K562 treated with DMSO at 1 percent for 4 hours (cell line): ENCODE results near the gene IKBKG. TPM values are rescaled to one million over a fixed set of nuclear protein-coding genes. Genes with fewer than 3 reads are reported as not detected.

ENCODE experiments used
- total RNA-seq: library from RNA; unstranded; fragments of 300-600 nt; gene quantifications from 2 replicates; pipeline ENCODE4 v1.2.3, GENCODE V29; 2022; ENCODE audit not compliant: insufficient read depth

Gene IKBKG, protein sequence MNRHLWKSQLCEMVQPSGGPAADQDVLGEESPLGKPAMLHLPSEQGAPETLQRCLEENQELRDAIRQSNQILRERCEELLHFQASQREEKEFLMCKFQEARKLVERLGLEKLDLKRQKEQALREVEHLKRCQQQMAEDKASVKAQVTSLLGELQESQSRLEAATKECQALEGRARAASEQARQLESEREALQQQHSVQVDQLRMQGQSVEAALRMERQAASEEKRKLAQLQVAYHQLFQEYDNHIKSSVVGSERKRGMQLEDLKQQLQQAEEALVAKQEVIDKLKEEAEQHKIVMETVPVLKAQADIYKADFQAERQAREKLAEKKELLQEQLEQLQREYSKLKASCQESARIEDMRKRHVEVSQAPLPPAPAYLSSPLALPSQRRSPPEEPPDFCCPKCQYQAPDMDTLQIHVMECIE
- total RNA-seq: 38.5 and 40.3 TPM in 2 replicates

DNA sequence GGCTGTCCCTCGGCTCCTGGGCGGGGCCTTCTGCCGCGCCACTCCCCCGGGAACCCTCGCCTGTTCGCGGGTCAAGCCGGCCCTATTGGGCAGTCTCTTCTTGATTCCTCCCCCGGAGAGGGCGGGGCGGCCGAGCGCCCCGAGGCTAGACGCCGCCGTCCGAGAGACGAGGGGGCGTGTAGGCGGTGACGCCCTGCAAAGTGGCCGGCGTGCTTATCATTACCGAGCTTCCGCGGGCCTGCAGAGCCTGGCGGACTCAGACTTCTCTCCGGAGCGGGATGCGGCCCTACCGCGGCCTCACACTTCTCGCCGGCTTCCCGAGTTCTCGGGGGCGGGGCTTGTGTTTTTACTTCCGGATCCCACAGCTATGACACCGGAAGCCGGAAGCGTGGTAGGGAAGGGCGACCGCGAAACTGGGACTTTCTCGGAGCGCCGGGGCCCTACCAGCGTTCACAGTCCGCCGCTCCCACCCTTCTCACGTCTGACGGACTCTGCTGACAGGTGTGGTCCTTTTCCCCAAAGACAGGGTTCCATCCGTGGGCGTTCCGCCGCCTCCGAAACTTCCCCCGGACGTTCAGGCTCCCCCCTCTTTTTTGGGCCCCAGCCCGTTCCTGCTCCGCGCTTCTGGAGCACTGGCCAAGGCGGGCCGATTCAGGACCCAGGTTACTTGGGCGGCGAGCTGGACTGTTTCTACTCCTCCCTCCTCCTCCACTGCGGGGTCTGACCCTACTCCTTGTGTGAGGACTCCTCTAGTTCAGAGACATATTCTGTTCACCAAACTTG, at the start of gene IKBKG:
IKBKG (plus strand) TSS at position 376 of the 783 bp plus-strand sequence. CDS start 4,383 bp downstream, outside the sequence.

GRCh38 chrX:154515966-154516655, 31.3 kb upstream of the IKBKG start, which contains the start of gene FAM3A:
Gene FAM3A (minus strand): TSS chrX:154516232. CDS start chrX:154515772, 460 bp downstream.

DNA sequence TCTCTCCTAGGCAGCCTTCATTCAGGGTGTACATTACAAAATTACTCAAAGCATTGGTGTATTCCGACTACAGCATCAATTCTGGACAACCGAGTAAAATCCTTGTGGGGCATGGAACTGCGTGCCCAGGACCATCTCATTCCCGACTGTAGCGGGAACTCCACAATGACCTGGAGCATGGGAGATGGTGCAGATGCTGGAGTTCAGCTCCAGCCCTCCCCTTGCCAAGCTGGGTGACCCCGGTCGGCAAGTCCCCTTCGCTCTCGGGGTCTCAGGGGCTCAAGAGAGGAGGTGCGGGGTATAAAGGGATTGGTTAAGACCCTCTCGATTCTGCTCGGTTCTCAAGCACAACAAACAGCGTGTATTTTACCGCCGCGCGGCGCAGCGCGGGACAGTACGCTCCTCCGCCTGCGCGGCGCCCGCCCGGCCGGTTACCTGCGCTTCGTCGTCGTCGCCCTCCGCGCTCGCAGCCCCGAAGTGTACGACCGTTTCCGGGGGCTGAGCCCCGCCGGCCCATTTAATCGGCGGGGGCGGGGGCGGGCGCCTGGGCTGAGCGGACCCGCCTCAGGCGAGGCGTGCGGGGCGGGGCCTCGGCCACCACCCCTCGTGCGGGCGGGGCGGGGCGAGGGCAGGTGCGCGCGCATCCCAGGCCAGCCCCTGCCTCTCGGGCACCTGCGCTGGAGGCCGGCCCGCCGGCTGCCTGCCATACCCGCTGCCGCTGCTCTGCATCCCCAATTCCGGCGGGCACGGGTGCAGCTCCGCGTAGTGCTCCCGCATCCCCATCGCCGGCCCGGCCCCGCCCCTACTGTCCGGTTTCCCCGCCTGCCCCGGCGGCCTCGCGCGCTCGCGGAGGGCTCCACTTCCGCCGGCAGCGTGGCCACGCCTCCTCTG, 821 bp upstream of the IKBKG start, which contains the start of gene G6PD:
G6PD (minus strand) TSS at position 493 of the 891 bp plus-strand sequence. CDS start 691 bp downstream, outside the sequence.

GRCh38 chrX:154584585-154585183, 37.3 kb downstream of the IKBKG start, which contains the start of gene CTAG1A:
Gene CTAG1A (plus strand): TSS chrX:154585133. CDS start chrX:154585207, 74 bp downstream.

Other genes with a start within 250 kb of the IKBKG start
- 626 and 661 TPM in 2 replicates for gene FLNA, start 173.0 kb upstream of the IKBKG start, total RNA-seq
- gene EMD, start 168.3 kb upstream of the IKBKG start, total RNA-seq: 102 and 119 TPM in 2 replicates
- gene RPL10, start 149.2 kb upstream of the IKBKG start, total RNA-seq: 14,280 and 14,407 TPM in 2 replicates
- 18.1 and 21.6 TPM in 2 replicates for gene DNASE1L1, start 138.4 kb upstream of the IKBKG start, total RNA-seq
- gene TAFAZZIN, start 136.1 kb upstream of the IKBKG start, total RNA-seq: 35.2 and 47.4 TPM in 2 replicates
- 230 and 231 TPM in 2 replicates for gene ATP6AP1, start 118.9 kb upstream of the IKBKG start, total RNA-seq
- 99.3 and 105 TPM in 2 replicates for gene GDI1, start 110.5 kb upstream of the IKBKG start, total RNA-seq
- 149 and 188 TPM in 2 replicates for gene FAM50A, start 103.5 kb upstream of the IKBKG start, total RNA-seq
- gene PLXNA3, start 89.3 kb upstream of the IKBKG start, total RNA-seq: 7.5 and 12.5 TPM in 2 replicates
- gene LAGE3, start 68.3 kb upstream of the IKBKG start, total RNA-seq: 170 and 180 TPM in 2 replicates
- gene UBL4A, start 61.0 kb upstream of the IKBKG start, total RNA-seq: 69.7 and 80.5 TPM in 2 replicates
- 47.8 and 56.8 TPM in 2 replicates for gene SLC10A3, start 57.0 kb upstream of the IKBKG start, total RNA-seq
- gene FAM3A, start 31.4 kb upstream of the IKBKG start, total RNA-seq: 84.1 and 87.0 TPM in 2 replicates
- gene G6PD, start 774 bp upstream of the IKBKG start, total RNA-seq: 233 and 273 TPM in 2 replicates
- gene CTAG1A, start 37.5 kb downstream of the IKBKG start, total RNA-seq: not detected in 2 replicates
- gene CTAG1B, start 71.7 kb downstream of the IKBKG start, total RNA-seq: not detected in 2 replicates
- gene CTAG2, start 106.0 kb downstream of the IKBKG start, total RNA-seq: 30.2 and 37.9 TPM in 2 replicates
- gene GAB3, start 203.5 kb downstream of the IKBKG start, total RNA-seq: 7.2 and 12.8 TPM in 2 replicates
- gene DKC1, start 215.2 kb downstream of the IKBKG start, total RNA-seq: 79.4 and 94.2 TPM in 2 replicates